Nucleus accumbens (tissue), 56 donors: ENCODE results near the gene CGB5.
"Not testable (repeated sequence)": the region's sequence is repeated elsewhere in the genome, so short reads cannot be mapped to it uniquely, and the experiment has no call there.

ENCODE experiments used
- DNase-seq, 56 donors: peaks; one replicate each; lab custom pipeline; 2025; lab: John Stamatoyannopoulos, UW

Gene CGB5

DNA sequence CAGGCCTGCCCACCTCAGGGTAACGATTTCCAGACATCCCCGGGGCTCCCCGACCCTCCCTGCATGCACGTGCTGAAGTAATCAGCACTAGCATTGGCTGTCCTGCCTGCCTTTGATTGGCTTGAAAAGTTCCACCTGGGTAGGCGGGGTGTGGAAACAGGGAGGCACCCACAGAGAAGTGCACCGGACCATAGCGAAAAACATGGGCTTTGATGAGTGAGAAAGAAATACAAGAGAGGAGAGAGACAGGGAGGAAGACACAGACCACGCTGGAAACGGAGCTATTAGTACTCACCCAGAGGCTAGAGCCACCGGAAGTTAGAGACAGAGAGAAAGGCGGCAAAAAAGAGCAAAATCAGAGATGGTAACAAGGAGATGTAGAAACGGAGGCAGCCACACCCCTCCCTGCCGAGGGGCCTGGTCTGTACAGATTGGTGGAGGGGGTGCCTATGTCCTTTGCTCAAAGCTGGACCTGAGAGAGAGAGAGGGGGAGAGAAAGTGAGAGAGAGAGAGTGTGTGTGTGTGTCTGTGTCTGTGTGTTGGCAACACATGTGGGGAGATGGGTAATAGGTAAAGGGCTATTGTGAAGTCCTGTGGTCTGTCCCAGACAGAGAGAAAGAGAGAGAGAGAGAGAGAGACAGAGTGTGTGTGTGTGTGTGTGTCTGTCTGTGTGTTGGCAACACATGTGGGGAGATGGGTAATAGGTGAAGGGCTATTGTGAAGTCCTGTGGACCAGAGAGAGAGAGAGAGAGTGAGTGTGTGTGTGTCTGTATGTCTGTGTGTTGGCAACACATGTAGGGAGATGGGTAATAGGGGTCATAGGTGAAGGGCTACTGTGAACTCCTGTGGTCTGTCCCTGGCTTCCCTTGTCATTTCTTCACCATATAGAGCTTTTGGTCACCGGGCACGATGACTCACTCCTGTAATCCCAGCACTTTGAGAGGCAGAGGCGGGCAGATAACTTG lies 22.4 kb upstream of the CGB5 start:
- DNase-seq: no peak

DNA sequence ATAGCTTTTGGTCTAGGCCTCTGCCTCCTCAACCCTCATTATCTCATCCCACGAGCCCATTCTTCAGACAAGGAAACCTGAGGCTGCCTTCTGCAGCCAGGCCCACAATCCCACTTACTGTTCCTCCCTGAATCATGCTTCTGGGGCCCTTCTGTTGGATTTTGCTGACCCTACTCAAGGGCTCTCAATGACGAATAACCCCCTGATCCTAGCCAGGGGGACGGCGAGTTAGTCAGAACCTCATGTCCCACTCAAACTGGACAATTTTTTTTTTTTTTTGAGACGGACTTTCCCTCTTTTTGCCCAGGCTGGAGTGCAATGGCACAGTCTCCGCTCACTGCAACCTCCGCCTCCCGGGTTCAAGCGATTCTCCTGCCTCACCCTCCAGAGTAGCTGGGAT lies 21.5 kb upstream of the CGB5 start:
- DNase-seq: no peak

DNA sequence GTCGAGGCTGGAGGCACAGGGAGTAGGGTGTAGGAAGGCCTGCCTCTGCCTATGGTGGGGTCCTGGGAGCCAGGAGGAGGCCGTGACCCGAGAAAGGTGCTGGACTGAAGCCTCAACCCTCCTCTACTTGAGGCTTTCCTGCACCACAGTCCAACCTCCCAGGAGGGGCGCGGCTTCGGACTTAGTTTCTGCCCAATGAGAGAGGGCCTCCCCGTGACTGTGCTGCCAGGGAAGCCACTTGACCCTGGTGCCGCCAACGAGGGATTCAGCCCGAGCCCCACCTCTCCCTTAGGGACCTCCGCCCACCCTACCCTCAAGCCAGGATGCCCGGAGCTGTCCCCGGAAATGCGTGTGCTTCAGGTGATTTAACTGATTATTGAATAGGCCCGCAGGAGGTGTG lies 19.4 kb upstream of the CGB5 start, which contains the start of gene CGB3:
CGB3 (minus strand) TSS at position 101 of the 400 bp plus-strand sequence. CDS start 362 bp downstream, outside the sequence.
- DNase-seq: not testable (repeated sequence)

DNA sequence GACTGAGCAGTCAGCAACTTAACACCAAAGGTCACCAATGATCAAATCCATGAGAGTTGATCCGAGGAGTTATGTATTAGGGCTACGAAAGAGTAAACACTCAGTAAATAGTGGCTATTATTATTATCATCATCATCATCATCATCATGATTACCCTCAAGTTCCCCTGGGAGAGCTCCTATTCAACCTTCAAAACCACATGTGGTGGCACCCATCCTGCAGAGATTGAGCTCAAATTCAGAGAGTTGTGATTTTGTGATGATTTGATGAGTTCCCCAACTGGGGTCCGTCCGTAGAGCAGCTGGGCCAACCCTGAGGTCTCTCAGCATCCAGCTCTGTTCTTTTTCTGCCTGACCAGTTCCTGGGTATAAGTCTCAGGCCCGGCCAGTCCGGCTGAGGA lies 18.6 kb upstream of the CGB5 start:
- not testable (repeated sequence) for DNase-seq

DNA sequence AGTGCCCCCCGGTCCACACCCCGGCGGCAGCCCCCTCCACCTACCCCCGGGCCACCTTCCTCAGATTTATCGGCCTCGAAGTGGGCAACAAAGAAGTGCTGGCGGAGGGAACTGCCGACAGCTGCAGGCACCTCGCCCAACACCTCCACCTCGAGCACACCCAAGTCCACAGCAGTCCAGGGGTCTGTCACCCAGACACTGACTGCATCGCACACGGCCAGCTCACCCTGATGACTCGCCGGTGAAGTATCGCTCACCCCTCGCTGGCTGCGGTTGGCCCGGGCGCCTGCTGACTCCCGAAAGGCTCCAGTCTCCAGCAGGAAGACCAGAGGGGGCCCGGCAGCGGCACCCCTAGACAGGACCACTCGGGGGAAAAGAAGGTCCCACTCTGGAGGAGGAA lies 18.0 kb upstream of the CGB5 start:
- DNase-seq: not testable (repeated sequence)

DNA sequence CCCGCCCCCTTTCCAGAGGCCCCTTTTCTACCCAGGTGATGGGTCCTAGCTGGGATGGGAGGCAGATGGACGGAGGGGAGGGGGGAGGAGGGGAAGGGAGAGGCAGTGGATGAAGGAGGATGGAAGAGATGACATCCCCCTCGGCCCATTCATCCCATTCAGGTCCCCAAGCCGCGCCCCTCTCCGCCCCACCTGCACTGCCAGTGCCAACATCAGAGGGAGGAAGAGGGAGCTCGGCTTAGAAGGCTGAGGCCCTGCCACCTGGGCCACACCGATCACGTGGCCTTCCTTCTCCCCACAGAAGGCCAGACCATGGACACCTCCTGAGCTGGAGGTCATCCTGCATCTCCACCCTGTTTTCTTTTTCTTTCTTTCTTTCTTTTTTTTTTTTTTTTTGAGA lies 15.0 kb upstream of the CGB5 start:
- DNase-seq: not testable (repeated sequence)

DNA sequence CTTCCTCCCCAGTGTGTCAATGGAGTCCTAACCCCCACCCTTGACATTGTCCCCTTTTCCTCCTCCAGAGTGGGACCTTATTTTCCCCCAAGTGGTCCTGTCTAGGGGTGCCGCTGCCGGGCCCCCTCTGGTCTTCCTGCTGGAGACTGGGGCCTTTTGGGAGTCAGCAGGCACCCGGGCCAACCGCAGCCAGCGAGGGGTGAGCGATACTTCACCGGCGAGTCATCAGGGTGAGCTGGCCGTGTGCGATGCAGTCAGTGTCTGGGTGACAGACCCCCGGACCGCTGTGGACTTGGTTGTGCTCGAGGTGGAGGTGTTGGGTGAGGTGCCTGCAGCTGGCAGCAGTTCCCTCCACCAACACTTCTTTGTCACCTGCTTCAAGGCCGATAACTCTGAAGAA lies 13.9 kb upstream of the CGB5 start:
- DNase-seq: not testable (repeated sequence)

DNA sequence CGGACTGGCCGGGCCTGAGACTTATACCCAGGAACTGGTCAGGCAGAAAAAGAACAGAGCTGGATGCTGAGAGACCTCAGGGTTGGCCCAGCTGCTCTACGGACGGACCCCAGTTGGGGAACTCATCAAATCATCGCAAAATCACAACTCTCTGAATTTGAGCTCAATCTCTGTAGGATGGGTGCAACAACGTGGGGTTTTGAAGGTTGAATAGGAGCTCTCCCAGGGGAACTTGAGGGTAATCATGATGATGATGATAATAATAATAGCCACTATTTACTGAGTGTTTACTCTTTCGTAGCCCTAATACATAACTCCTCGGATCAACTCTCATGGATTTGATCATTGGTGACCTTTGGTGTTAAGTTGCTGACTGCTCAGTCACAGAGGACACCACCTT lies 13.3 kb upstream of the CGB5 start:
- not testable (repeated sequence) for DNase-seq

DNA sequence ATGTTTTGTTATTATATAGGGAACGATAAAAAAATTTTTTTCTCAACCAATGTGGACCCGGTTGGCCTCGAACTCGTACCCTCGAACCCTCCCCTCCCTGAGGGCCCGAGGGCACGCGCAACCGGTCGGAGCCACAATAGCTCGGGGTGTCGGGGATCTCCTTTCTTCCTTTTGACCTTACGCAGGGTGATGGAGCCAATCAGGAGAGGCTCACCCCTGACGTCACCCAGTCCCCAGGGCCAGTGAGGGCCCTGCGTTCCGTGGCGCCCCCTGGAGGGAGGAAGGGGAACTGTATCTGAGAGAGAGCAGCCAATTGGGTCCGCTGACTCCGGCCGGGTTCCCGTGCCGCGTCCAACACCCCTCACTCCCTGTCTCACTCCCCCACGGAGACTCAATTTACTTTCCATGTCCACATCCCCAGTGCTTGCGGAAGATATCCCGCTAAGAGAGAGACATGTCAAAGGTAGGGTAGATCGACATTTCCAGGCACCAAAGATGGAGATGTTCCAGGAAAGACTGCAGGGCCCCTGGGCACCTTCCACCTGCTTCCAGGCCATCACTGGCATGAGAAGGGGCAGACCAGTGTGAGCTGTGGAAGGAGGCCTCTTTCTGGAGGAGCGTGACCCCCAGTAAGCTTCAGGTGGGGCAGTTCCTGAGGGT lies 11.9 kb upstream of the CGB5 start, which contains the start of gene CGB2:
CGB2 (plus strand) TSS at position 249 of the 660 bp plus-strand sequence; CDS start at position 455, 206 bp downstream.
- not testable (repeated sequence) for DNase-seq

DNA sequence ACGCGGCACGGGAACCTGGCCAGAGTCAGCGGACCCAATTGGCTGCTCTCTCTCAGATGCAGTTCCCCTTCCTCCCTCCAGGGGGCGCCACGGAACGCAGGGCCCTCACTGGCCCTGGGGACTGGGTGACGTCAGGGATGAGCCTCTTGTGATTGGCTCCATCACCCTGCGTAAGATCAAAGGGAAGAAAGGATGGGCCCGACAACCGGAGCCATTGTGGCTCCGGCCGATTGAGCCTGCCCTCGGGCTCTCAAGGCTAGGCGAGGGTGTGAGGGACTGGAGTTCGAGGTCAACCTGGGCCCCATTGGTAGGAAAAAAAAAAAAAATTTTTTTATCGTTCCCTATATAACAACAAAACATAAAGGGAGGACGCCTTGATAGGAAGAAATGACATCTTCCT lies 6.8 kb upstream of the CGB5 start, which contains the start of gene CGB1:
CGB1 (minus strand) TSS at position 81 of the 400 bp plus-strand sequence. CDS start 184 bp downstream, outside the sequence.
- not testable (repeated sequence) for DNase-seq

DNA sequence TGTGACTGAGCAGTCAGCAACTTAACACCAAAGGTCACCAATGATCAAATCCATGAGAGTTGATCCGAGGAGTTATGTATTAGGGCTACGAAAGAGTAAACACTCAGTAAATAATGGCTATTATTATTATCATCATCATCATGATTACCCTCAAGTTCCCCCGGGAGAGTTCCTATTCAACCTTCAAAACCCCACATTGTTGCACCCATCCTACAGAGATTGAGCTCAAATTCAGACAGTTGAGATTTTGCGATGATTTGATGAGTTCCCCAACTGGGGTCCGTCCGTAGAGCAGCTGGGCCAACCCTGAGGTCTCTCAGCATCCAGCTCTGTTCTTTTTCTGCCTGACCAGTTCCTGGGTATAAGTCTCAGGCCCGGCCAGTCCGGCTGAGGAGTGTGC lies 5.5 kb upstream of the CGB5 start:
- not testable (repeated sequence) for DNase-seq

DNA sequence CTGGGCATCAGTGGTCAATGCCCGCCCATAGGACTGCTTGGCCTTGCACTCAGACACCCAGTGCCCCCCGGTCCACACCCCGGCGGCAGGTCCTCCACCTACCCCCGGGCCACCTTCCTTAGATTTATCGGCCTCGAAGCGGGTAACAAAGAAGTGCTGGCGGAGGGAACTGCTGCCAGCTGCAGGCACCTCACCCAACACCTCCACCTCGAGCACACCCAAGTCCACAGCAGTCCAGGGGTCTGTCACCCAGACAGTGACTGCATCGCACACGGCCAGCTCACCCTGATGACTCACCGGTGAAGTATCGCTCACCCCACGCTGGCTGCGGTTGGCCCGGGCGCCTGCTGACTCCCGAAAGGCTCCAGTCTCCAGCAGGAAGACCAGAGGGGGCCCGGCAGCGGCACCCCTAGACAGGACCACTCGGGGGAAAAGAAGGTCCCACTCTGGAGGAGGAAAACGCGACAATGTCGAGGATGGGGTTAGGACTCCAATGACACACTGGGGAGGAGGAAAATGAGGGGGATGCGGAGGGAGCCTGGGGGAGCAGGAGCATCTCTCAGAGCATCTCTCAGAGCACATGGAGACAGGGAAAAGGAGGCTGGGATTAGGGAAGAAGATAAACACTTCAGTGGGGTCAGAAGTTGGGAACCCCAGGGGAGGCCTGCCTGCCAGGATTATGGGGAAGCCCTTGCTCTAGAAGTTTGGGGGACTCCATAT lies 4.9 kb upstream of the CGB5 start:
- DNase-seq: not testable (repeated sequence)

DNA sequence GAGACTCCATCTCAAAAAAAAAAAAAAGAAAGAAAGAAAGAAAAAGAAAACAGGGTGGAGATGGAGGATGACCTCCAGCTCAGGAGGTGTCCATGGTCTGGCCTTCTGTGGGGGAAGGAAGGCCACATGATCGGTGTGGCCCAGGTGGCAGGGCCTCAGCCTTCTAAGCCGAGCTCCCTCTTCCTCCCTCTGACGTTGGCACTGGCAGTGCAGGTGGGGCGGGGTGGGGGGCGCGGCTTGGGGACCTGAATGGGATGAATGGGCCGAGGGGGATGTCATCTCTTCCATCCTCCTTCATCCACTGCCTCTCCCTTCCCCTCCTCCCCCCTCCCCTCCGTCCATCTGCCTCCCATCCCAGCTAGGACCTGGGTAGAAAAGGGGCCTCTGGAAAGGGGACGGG lies 3.9 kb upstream of the CGB5 start:
- not testable (repeated sequence) for DNase-seq

DNA sequence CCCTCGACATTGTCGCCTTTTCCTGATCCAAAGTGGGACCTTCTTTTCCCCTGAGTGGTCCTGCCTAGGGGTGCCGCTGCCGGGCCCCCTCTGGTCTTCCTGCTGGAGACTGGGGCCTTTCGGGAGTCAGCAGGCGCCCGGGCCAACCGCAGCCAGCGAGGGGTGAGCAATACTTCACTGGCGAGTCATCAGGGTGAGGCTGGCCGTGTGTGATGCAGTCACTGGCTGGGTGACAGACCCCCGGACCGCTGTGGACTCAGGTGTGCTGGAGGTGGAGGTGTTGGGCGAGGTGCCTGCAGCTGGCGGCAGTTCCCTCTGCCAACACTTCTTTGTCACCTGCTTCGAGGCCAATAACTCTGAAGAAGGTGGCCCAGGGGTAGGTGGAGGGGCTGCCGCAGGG lies 1.5 kb upstream of the CGB5 start:
- no peak for DNase-seq

DNA sequence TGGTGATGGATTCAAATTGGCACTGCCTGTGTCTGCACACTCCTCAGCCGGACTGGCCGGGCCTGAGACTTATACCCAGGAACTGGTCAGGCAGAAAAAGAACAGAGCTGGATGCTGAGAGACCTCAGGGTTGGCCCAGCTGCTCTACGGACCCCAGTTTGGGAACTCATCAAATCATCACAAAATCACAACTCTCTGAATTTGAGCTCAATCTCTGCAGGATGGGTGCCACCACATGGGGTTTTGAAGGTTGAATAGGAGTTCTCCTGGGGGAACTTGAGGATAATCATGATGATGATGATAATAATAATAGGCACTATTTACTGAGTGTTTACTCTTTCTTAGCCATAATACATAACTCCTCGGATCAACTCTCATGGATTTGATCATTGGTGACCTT lies 982 bp upstream of the CGB5 start:
- DNase-seq: not testable (repeated sequence)

DNA sequence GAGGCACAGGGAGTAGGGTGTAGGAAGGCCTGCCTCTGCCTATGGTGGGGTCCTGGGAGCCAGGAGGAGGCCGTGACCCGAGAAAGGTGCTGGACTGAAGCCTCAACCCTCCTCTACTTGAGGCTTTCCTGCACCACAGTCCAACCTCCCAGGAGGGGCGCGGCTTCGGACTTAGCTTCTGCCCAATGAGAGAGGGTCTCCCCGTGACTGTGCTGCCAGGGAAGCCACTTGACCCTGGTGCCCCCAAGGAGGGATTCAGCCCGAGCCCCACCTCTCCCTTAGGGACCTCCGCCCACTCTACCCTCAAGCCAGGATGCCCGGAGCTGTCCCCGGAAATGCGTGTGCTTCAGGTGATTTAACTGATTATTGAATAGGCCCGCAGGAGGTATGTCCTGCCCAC lies 5.4 kb downstream of the CGB5 start, which contains the start of gene CGB8:
CGB8 (minus strand) TSS at position 101 of the 400 bp plus-strand sequence. CDS start 372 bp downstream, outside the sequence.
- DNase-seq: not testable (repeated sequence)

DNA sequence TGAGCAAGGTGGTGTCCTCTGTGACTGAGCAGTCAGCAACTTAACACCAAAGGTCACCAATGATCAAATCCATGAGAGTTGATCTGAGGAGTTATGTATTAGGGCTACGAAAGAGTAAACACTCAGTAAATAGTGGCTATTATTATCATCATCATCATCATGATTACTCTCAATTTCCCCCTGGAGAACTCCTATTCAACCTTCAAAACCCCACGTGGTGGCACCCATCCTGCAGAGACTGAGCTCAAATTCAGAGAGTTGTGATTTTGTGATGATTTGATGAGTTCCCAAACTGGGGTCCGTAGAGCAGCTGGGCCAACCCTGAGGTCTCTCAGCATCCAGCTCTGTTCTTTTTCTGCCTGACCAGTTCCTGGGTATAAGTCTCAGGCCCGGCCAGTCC lies 6.2 kb downstream of the CGB5 start:
- not testable (repeated sequence) for DNase-seq

DNA sequence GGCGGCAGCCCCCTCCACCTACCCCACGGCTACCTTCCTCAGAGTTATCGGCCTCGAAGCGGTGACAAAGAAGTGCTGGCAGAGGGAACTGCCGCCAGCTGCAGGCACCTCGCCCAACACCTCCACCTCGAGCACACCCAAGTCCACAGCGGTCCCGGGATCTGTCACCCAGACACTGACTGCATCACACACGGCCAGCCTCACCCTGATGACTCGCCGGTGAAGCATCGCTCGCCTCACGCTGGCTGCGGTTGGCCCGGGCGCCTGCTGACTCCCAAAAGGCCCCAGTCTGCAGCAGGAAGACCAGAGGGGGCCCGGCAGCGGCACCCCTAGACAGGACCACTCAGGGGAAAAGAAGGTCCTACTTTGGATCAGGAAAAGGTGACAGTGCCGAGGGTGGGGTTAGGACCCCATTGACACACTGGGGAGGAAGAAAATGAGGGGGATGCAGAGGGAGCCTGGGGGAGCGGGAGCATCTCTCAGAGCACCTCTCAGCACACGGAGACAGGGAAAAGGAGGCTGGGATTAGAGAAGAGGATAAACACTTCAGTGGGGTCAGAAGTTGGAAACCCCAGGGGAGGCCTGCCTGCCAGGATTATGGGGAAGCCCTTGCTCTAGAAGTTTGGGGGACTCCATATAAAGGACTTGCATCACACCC lies 6.9 kb downstream of the CGB5 start:
- not testable (repeated sequence) for DNase-seq

DNA sequence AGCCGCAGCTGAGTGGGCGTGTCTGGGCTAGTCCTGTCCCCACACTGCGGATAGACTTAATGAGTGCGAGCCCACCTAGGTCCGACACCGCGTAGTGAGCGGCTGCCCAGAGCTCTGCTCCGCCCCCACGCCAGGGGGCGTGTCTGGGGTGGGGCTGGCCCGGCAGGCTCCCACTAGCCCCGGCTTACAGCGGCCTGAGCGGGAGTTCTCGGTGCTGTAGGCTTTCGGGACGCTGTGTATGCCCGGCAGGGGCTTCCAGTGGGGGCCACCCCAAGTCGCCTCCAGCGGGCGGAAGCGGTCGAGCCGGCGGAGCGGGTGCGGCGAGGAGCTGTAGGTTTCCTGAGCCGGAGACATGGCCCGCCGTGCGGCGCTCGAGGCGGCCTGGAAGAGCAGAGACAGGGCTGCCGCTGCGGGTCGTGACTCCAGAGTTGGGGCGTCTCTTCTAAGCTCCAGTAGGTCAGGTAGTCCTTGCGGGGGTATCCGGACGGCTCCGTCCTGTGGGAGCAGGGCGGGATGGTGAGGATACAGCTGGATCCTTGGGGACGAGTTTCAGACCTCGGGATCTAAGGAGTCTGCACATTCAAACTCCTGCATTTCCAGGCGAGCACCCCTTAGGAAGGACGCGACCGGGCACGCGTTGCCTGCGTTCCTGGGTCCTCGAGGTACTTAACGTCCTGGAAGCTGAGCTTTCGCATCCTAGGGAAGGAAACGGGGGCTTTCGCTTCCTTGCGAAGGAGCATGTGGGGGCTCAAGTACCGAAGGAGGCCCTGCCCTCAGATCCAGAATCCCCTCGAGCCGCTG lies 12.7 kb downstream of the CGB5 start:
- DNase-seq: peak in 4 of 56 donors; percentile 7 to 21 (median 14)
